ENCODE measurements around the gene CRMP1. TPM values are rescaled to one million over a fixed set of nuclear protein-coding genes. Genes with fewer than 3 reads are reported as not detected.

Gene CRMP1
- total and polyA plus RNA-seq, 7 experiments from 2014 or later = 0.46 TPM; not detected in 6

DNA sequence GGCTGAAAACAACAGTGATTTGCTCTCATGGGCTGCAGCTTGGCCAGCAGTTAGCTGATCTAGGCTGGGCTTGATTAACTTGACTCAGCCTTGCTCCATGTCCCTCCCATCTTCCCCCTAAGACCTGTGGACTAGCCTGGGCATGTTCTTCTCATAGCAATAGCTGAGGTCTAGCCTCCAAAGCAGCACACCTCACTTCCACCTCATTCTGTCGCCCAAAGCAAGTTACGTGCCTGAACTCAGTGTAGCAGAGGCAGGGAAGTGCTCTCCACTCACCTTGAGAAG lies 119.7 kb downstream of the CRMP1 start:
- H3K4me1 Mint-ChIP-seq = peaks cover 0 to 3% (median 0%) of the 10 kb centered on the region in 7 donors
- H3K9me3 ChIP-seq (ENCODE audit: control insufficient read depth in 2 of 3, low read length in 3 of 3) = peaks cover 0 to 15% (median 6%) of the 10 kb centered on the region in 3 experiments
- ChIA-PET CTCF (no interaction called here), POLR2A (no interaction called here)
- no peaks in the 10 kb centered on the region for H3K4me1 ChIP-seq (ENCODE audit: control insufficient read depth in 2 of 2, insufficient read depth in 2 of 2, low read length in 2 of 2)
- no peak overlapping the region for H3K27ac Mint-ChIP-seq
- no peak overlapping the region for H3K4me3 ChIP-seq (ENCODE audit: low read length)
- ATAC-seq = no peak
- no peaks in the 10 kb centered on the region for H3K36me3 ChIP-seq (ENCODE audit: control insufficient read depth in 2 of 3, insufficient read depth in 3 of 3, low read length in 3 of 3)
- DNase-seq = no peak
- intact Hi-C loops (cut with micrococcal nuclease) = no loop called here
- H3K27me3 ChIP-seq (ENCODE audit: control insufficient read depth in 2 of 2, insufficient read depth in 2 of 2, low read length in 2 of 2) = no peaks in the 10 kb centered on the region
- H3K9me3 Mint-ChIP-seq = peaks cover 4 to 27% (median 16%) of the 10 kb centered on the region in 11 donors
- H3K4me3 Mint-ChIP-seq = no peak overlapping the region
- peaks cover 0 to 5% (median 0%) of the 10 kb centered on the region in 5 donors for H3K36me3 Mint-ChIP-seq
- peaks cover 0 to 6% (median 4%) of the 10 kb centered on the region in 5 donors for H3K27me3 Mint-ChIP-seq
- H3K27ac ChIP-seq (ENCODE audit: low read depth, low read length) = no peak overlapping the region

GRCh38 chr4:5772528-5773270 lies 120.2 kb downstream of the CRMP1 start:
- intact Hi-C loops (cut with micrococcal nuclease) = no loop called here
- no peak overlapping the region for H3K4me3 Mint-ChIP-seq
- H3K4me3 ChIP-seq (ENCODE audit: low read length) = no peak overlapping the region
- H3K27ac ChIP-seq (ENCODE audit: low read depth, low read length) = no peak overlapping the region
- DNase-seq = no peak
- peaks cover 0 to 6% (median 4%) of the 10 kb centered on the region in 5 donors for H3K27me3 Mint-ChIP-seq
- H3K4me1 ChIP-seq (ENCODE audit: control insufficient read depth in 2 of 2, insufficient read depth in 2 of 2, low read length in 2 of 2) = no peaks in the 10 kb centered on the region
- no peak for ATAC-seq
- no peaks in the 10 kb centered on the region for H3K36me3 ChIP-seq (ENCODE audit: control insufficient read depth in 2 of 3, insufficient read depth in 3 of 3, low read length in 3 of 3)
- peaks cover 0 to 3% (median 0%) of the 10 kb centered on the region in 7 donors for H3K4me1 Mint-ChIP-seq
- H3K27me3 ChIP-seq (ENCODE audit: control insufficient read depth in 2 of 2, insufficient read depth in 2 of 2, low read length in 2 of 2) = no peaks in the 10 kb centered on the region
- ChIA-PET CTCF (no interaction called here), POLR2A (no interaction called here)
- H3K36me3 Mint-ChIP-seq = peaks cover 0 to 5% (median 0%) of the 10 kb centered on the region in 5 donors
- peaks cover 4 to 31% (median 18%) of the 10 kb centered on the region in 11 donors for H3K9me3 Mint-ChIP-seq
- no peak overlapping the region for H3K27ac Mint-ChIP-seq
- peaks cover 0 to 15% (median 6%) of the 10 kb centered on the region in 3 experiments for H3K9me3 ChIP-seq (ENCODE audit: control insufficient read depth in 2 of 3, low read length in 3 of 3)

Small RNAs within 50 kb of the gene (microRNA-seq; reads per million reads assigned to microRNA genes)
- not detected for gene MIR378D1 (ENCODE audit: borderline microRNAs expressed)

Other genes with a start within 250 kb of the CRMP1 start
- under 1 TPM; 0.22 to 0.98 (median 0.39) TPM for gene EVC2, start 184.5 kb downstream of the CRMP1 start, total RNA-seq
- gene EVC2, start 184.5 kb downstream of the CRMP1 start, polyA plus RNA-seq = under 1 TPM in 1 of 2 donors, not detected in 1; 0.09 TPM
- gene EVC, start 181.9 kb downstream of the CRMP1 start, total RNA-seq = 1 to 10 TPM in 1 of 5 experiments, under 1 TPM in 4; 0.37 to 1.5 (median 0.68) TPM
- not detected for gene EVC, start 181.9 kb downstream of the CRMP1 start, polyA plus RNA-seq
- under 1 TPM in 3 of 5 experiments, not detected in 2; 0.08 to 0.87 (median 0.54) TPM for gene C4orf50, start 125.3 kb upstream of the CRMP1 start, total RNA-seq
- gene C4orf50, start 125.3 kb upstream of the CRMP1 start, polyA plus RNA-seq = not detected